Suprapubic skin (tissue), 3 donors: ENCODE data around the gene CABLES2.

Experiments
- CTCF ChIP-seq, 2 donors: fragments of 200-600 bp in 1 of 2; fragments of 450-650 bp in 1 of 2; sonication (generic) in 1 of 2; IDR thresholded peaks; one replicate each; pipeline ENCODE4 v1.5.1; 2016 to 2019; ENCODE audit warnings: antibody characterized with exemption in 2 of 2, mild to moderate bottlenecking in 1 of 2, moderate library complexity in 1 of 2
- POLR2A ChIP-seq, 2 donors: fragments of 450-650 bp; IDR thresholded peaks; one replicate each; pipeline ENCODE4 v1.6.1; 2017; ENCODE audit warnings: antibody characterized with exemption in 2 of 2, mild to moderate bottlenecking in 2 of 2, moderate library complexity in 2 of 2

- no peak for TF ChIP-seq CTCF (IDR thresholded peaks at IDR 0.05)
- TF ChIP-seq POLR2A (IDR thresholded peaks at IDR 0.05) = no peak
Observed at GRCh38 chr20:62410746-62411478, 3.8 kb upstream of the CABLES2 start.
